Osteoblast (primary cell): Measurements from ENCODE around the gene ZNF442. TPM values are rescaled to one million over a fixed set of nuclear protein-coding genes. Genes with fewer than 3 reads are reported as not detected.

Experiments used
- small RNA-seq: library from RNA; depleted of rRNA; stranded (forward); fragments of <200 nt; gene quantifications from one replicate; pipeline ENCODE3, GENCODE V24; 2012
- total RNA-seq: library from RNA; depleted of rRNA; stranded (reverse); fragments of >200 nt; gene quantifications from 2 replicates; pipeline ENCODE4 v1.2.3, GENCODE V29; 2012

ZNF442 gene
- total RNA-seq, 1 donor = 4.0 TPM

Small RNAs within 50 kb of the gene (small RNA-seq; reads per million reads assigned to genes)
- gene RPS29P23 = not detected

Other genes starting within 250 kb of the ZNF442 start
- 6.9 and 9.4 TPM in 2 replicates for gene ZNF20, start 225.3 kb downstream of the ZNF442 start, total RNA-seq
- 13.0 and 13.6 TPM in 2 replicates for gene ZNF625, start 208.9 kb downstream of the ZNF442 start, total RNA-seq
- 8.3 and 8.7 TPM in 2 replicates for gene ZNF136, start 202.6 kb downstream of the ZNF442 start, total RNA-seq
- gene ZNF44, start 70.8 kb downstream of the ZNF442 start, total RNA-seq = 10.0 and 11.2 TPM in 2 replicates
- gene ZNF563, start 32.0 kb downstream of the ZNF442 start, total RNA-seq = 4.3 and 4.4 TPM in 2 replicates
- gene ZNF799, start 35.6 kb upstream of the ZNF442 start, total RNA-seq = 3.2 and 3.3 TPM in 2 replicates
- gene ZNF443, start 75.3 kb upstream of the ZNF442 start, total RNA-seq = 2.5 and 2.7 TPM in 2 replicates
- 5.0 and 5.1 TPM in 2 replicates for gene ZNF709, start 119.1 kb upstream of the ZNF442 start, total RNA-seq
- 7.4 and 9.0 TPM in 2 replicates for gene ZNF564, start 185.8 kb upstream of the ZNF442 start, total RNA-seq
- gene ZNF490, start 245.1 kb upstream of the ZNF442 start, total RNA-seq = 8.7 and 10.6 TPM in 2 replicates
- 16.5 and 16.6 TPM in 2 replicates for gene ZNF791, start 245.2 kb upstream of the ZNF442 start, total RNA-seq